Measurements from ENCODE around the gene EPPIN. TPM values are rescaled to one million over a fixed set of nuclear protein-coding genes. Genes with fewer than 3 reads are reported as not detected.

The EPPIN gene
- total and polyA plus RNA-seq, 4 experiments from 2014 or later: not detected

- Histone ChIP-seq H3K4me3 (ENCODE audit: low read length in 2 of 2) (no peak overlapping the region), H3K27ac (ENCODE audit: low read depth, low read length) (no peak overlapping the region), H3K27me3 (ENCODE audit: insufficient read depth, low read length) (no peaks in the 10 kb centered on the region), H3K36me3 (ENCODE audit: insufficient read depth, low read length) (no peaks in the 10 kb centered on the region), H3K4me1 (ENCODE audit: insufficient read depth, low read length) (no peaks in the 10 kb centered on the region), H3K9me3 (ENCODE audit: control insufficient read depth in 1 of 2, low read length in 2 of 2) (no peaks in the 10 kb centered on the region)
- H3K27ac Mint-ChIP-seq: no peak overlapping the region
- ChIA-PET POLR2A (ENCODE audit: partially characterized antibody) (no interaction called here), CTCF (ENCODE audit: partially characterized antibody) (no interaction called here)
- H3K4me3 Mint-ChIP-seq: no peak overlapping the region
- H3K27me3 Mint-ChIP-seq: peaks cover 8 to 27% of the 10 kb centered on the region in 2 donors
- intact Hi-C loops (cut with micrococcal nuclease): no loop called here
- peaks cover 0 to 4% (median 2%) of the 10 kb centered on the region in 8 donors for H3K9me3 Mint-ChIP-seq
- no peaks in the 10 kb centered on the region for H3K4me1 Mint-ChIP-seq
- DNase-seq: no peak
- H3K36me3 Mint-ChIP-seq: no peaks in the 10 kb centered on the region
These were observed 17.6 kb upstream of the EPPIN start for GRCh38 chr20:45564760-45565276.

- intact Hi-C loops (cut with micrococcal nuclease): no loop called here
- CTCF ChIA-PET (ENCODE audit: partially characterized antibody): no interaction called here
- Mint-ChIP-seq H3K4me1 (no peaks in the 10 kb centered on the region), H3K4me3 (no peak overlapping the region), H3K9me3 (peaks cover 0 to 7% (median 3%) of the 10 kb centered on the region in 8 donors), H3K27ac (no peak overlapping the region), H3K27me3 (peaks cover 26 to 37% of the 10 kb centered on the region in 2 donors), H3K36me3 (no peaks in the 10 kb centered on the region)
- no peaks in the 10 kb centered on the region for H3K9me3 ChIP-seq (ENCODE audit: control insufficient read depth in 1 of 2, low read length in 2 of 2)
- POLR2A ChIA-PET (ENCODE audit: partially characterized antibody): no interaction called here
- DNase-seq: no peak
- H3K36me3 ChIP-seq (ENCODE audit: insufficient read depth, low read length): no peaks in the 10 kb centered on the region
- H3K27ac ChIP-seq (ENCODE audit: low read depth, low read length): no peak overlapping the region
- H3K27me3 ChIP-seq (ENCODE audit: insufficient read depth, low read length): peaks cover 3% of the 10 kb centered on the region
- H3K4me3 ChIP-seq (ENCODE audit: low read length in 2 of 2): no peak overlapping the region
- H3K4me1 ChIP-seq (ENCODE audit: insufficient read depth, low read length): no peaks in the 10 kb centered on the region
These were observed 8.0 kb upstream of the EPPIN start for GRCh38 chr20:45555198-45555597.

DNA sequence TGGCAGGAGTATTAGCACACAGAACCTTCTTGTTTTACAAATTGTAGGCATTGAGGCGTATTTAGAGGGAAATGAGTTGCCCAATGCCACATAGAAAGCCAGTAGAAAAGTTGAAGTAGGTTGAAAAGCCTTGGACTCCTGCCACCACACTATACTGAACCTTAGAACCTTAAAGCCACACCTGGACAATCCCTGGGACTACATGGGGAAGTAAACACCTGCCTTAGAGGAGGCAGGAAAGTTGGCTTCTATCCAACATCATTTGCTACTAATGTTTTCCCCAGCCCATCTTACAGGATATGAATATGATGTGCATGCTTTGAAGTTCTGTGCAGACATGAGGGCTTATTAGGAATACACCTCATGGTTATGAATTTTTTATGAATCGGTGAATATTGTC lies 5.3 kb upstream of the EPPIN start:
- H3K9me3 ChIP-seq (ENCODE audit: control insufficient read depth in 1 of 2, low read length in 2 of 2): no peaks in the 10 kb centered on the region
- no peaks in the 10 kb centered on the region for H3K4me1 Mint-ChIP-seq
- POLR2A ChIA-PET (ENCODE audit: partially characterized antibody): no interaction called here

GRCh38 chr20:45550765-45551164 lies 3.6 kb upstream of the EPPIN start:
- no peak overlapping the region for H3K4me3 ChIP-seq (ENCODE audit: low read length in 2 of 2)
- H3K36me3 ChIP-seq (ENCODE audit: insufficient read depth, low read length): no peaks in the 10 kb centered on the region
- no peaks in the 10 kb centered on the region for H3K4me1 ChIP-seq (ENCODE audit: insufficient read depth, low read length)
- Mint-ChIP-seq H3K27me3 (peaks cover 11 to 33% of the 10 kb centered on the region in 2 donors), H3K36me3 (no peaks in the 10 kb centered on the region), H3K27ac (no peak overlapping the region), H3K4me1 (no peaks in the 10 kb centered on the region), H3K9me3 (peaks cover 0 to 13% (median 5%) of the 10 kb centered on the region in 8 donors), H3K4me3 (no peak overlapping the region)
- no peaks in the 10 kb centered on the region for H3K9me3 ChIP-seq (ENCODE audit: control insufficient read depth in 1 of 2, low read length in 2 of 2)
- DNase-seq: no peak
- peaks cover 3% of the 10 kb centered on the region for H3K27me3 ChIP-seq (ENCODE audit: insufficient read depth, low read length)
- intact Hi-C loops (cut with micrococcal nuclease): no loop called here
- H3K27ac ChIP-seq (ENCODE audit: low read depth, low read length): no peak overlapping the region
- ChIA-PET POLR2A (ENCODE audit: partially characterized antibody) (no interaction called here), CTCF (ENCODE audit: partially characterized antibody) (no interaction called here)

More for the DNA sequence above, 5.3 kb upstream of the EPPIN start:
- Histone ChIP-seq H3K4me3 (ENCODE audit: low read length in 2 of 2) (no peak overlapping the region), H3K4me1 (ENCODE audit: insufficient read depth, low read length) (no peaks in the 10 kb centered on the region), H3K36me3 (ENCODE audit: insufficient read depth, low read length) (no peaks in the 10 kb centered on the region), H3K27me3 (ENCODE audit: insufficient read depth, low read length) (no peaks in the 10 kb centered on the region), H3K27ac (ENCODE audit: low read depth, low read length) (no peak overlapping the region)
- CTCF ChIA-PET (ENCODE audit: partially characterized antibody): no interaction called here
- Mint-ChIP-seq H3K36me3 (no peaks in the 10 kb centered on the region), H3K9me3 (peaks cover 0 to 13% (median 5%) of the 10 kb centered on the region in 8 donors), H3K4me3 (no peak overlapping the region), H3K27me3 (peaks cover 14 to 31% of the 10 kb centered on the region in 2 donors), H3K27ac (no peak overlapping the region)
- DNase-seq: no peak
- intact Hi-C loops (cut with micrococcal nuclease): no loop called here

GRCh38 chr20:45548410-45548809 lies 1.2 kb upstream of the EPPIN start:
- Histone ChIP-seq H3K36me3 (ENCODE audit: insufficient read depth, low read length) (no peaks in the 10 kb centered on the region), H3K4me3 (ENCODE audit: low read length in 2 of 2) (no peak overlapping the region), H3K9me3 (ENCODE audit: control insufficient read depth in 1 of 2, low read length in 2 of 2) (no peaks in the 10 kb centered on the region), H3K27me3 (ENCODE audit: insufficient read depth, low read length) (peaks cover 3% of the 10 kb centered on the region), H3K4me1 (ENCODE audit: insufficient read depth, low read length) (no peaks in the 10 kb centered on the region), H3K27ac (ENCODE audit: low read depth, low read length) (no peak overlapping the region)
- peaks cover 8 to 29% of the 10 kb centered on the region in 2 donors for H3K27me3 Mint-ChIP-seq
- DNase-seq: no peak
- no peak overlapping the region for H3K4me3 Mint-ChIP-seq
- ChIA-PET CTCF (ENCODE audit: partially characterized antibody) (no interaction called here), POLR2A (ENCODE audit: partially characterized antibody) (no interaction called here)
- H3K9me3 Mint-ChIP-seq: peaks cover 0 to 13% (median 4%) of the 10 kb centered on the region in 8 donors
- H3K27ac Mint-ChIP-seq: no peak overlapping the region
- H3K4me1 Mint-ChIP-seq: no peaks in the 10 kb centered on the region
- intact Hi-C loops (cut with micrococcal nuclease): no loop called here
- H3K36me3 Mint-ChIP-seq: no peaks in the 10 kb centered on the region

- Histone ChIP-seq H3K4me3 (ENCODE audit: low read length in 2 of 2) (no peak overlapping the region), H3K4me1 (ENCODE audit: insufficient read depth, low read length) (no peaks in the 10 kb centered on the region), H3K27me3 (ENCODE audit: insufficient read depth, low read length) (peaks cover 3% of the 10 kb centered on the region), H3K27ac (ENCODE audit: low read depth, low read length) (no peak overlapping the region), H3K36me3 (ENCODE audit: insufficient read depth, low read length) (no peaks in the 10 kb centered on the region), H3K9me3 (ENCODE audit: control insufficient read depth in 1 of 2, low read length in 2 of 2) (no peaks in the 10 kb centered on the region)
- Mint-ChIP-seq H3K9me3 (peaks cover 0 to 14% (median 3%) of the 10 kb centered on the region in 8 donors), H3K4me1 (no peaks in the 10 kb centered on the region), H3K27ac (no peak overlapping the region), H3K36me3 (no peaks in the 10 kb centered on the region), H3K4me3 (no peak overlapping the region), H3K27me3 (peaks cover 13 to 39% of the 10 kb centered on the region in 2 donors)
- intact Hi-C loops (cut with micrococcal nuclease): no loop called here
- ChIA-PET CTCF (ENCODE audit: partially characterized antibody) (no interaction called here), POLR2A (ENCODE audit: partially characterized antibody) (no interaction called here)
- DNase-seq: no peak
These were observed 1.3 kb downstream of the EPPIN start for GRCh38 chr20:45545754-45546453.

DNA sequence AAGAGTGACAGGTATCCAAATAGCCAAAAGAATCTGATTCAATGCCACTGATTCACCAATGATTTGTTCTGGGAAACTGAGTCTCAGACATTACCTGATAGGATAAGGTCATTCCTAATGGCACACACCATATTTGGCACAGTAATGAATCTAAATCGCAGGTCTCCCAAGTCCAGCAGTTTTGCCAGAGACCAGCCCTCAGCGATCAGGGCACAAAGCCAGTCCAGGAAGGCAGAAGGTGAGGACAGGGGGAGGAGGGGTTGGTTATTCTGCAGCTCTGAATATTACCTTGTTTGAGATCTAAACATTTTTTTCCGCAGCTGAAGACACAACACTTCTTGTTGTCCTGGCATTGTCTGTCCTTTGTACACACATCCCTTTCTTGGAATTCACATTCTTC lies 1.9 kb downstream of the EPPIN start:
- Mint-ChIP-seq H3K36me3 (no peaks in the 10 kb centered on the region), H3K9me3 (peaks cover 0 to 11% (median 2%) of the 10 kb centered on the region in 8 donors), H3K4me3 (no peak overlapping the region), H3K4me1 (no peaks in the 10 kb centered on the region), H3K27ac (no peak overlapping the region), H3K27me3 (peaks cover 14 to 40% of the 10 kb centered on the region in 2 donors)
- intact Hi-C loops (cut with micrococcal nuclease): no loop called here
- Histone ChIP-seq H3K4me1 (ENCODE audit: insufficient read depth, low read length) (no peaks in the 10 kb centered on the region), H3K4me3 (ENCODE audit: low read length in 2 of 2) (no peak overlapping the region), H3K27me3 (ENCODE audit: insufficient read depth, low read length) (peaks cover 3% of the 10 kb centered on the region), H3K9me3 (ENCODE audit: control insufficient read depth in 1 of 2, low read length in 2 of 2) (no peaks in the 10 kb centered on the region), H3K36me3 (ENCODE audit: insufficient read depth, low read length) (no peaks in the 10 kb centered on the region), H3K27ac (ENCODE audit: low read depth, low read length) (no peak overlapping the region)
- CTCF ChIA-PET (ENCODE audit: partially characterized antibody): no interaction called here
- DNase-seq: no peak
- POLR2A ChIA-PET (ENCODE audit: partially characterized antibody): no interaction called here

Measured in CD4-positive, alpha-beta memory T cell (primary cell).